ENCODE results near the gene WDR41.
"Not testable (repeated sequence)": the region's sequence is repeated elsewhere in the genome, so short reads cannot be mapped to it uniquely, and the experiment has no call there.

GRCh38 chr5:77490741-77491344 is 1.3 kb downstream of the WDR41 start:
- not testable (repeated sequence) for TF ChIP-seq CTCF (IDR thresholded peaks at IDR 0.05); ZFX (IDR thresholded peaks at IDR 0.05; ENCODE audit: borderline replicate concordance)

Data from 22Rv1 (cell line).